SH-SY5Y (cell line): Measurements from ENCODE around the gene FITM2.

ENCODE experiments used
- GATA2 ChIP-seq: IDR thresholded peaks from 2 replicates; pipeline ENCODE4 v1.6.1; 2011; ENCODE audit warnings: mild to moderate bottlenecking, low read depth, low read length
- GATA3 ChIP-seq: IDR thresholded peaks from 2 replicates; pipeline ENCODE4 v1.6.1; 2011; ENCODE audit warnings: low read depth, mild to moderate bottlenecking, low read length, moderate library complexity

FITM2 gene, protein sequence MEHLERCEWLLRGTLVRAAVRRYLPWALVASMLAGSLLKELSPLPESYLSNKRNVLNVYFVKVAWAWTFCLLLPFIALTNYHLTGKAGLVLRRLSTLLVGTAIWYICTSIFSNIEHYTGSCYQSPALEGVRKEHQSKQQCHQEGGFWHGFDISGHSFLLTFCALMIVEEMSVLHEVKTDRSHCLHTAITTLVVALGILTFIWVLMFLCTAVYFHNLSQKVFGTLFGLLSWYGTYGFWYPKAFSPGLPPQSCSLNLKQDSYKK

DNA sequence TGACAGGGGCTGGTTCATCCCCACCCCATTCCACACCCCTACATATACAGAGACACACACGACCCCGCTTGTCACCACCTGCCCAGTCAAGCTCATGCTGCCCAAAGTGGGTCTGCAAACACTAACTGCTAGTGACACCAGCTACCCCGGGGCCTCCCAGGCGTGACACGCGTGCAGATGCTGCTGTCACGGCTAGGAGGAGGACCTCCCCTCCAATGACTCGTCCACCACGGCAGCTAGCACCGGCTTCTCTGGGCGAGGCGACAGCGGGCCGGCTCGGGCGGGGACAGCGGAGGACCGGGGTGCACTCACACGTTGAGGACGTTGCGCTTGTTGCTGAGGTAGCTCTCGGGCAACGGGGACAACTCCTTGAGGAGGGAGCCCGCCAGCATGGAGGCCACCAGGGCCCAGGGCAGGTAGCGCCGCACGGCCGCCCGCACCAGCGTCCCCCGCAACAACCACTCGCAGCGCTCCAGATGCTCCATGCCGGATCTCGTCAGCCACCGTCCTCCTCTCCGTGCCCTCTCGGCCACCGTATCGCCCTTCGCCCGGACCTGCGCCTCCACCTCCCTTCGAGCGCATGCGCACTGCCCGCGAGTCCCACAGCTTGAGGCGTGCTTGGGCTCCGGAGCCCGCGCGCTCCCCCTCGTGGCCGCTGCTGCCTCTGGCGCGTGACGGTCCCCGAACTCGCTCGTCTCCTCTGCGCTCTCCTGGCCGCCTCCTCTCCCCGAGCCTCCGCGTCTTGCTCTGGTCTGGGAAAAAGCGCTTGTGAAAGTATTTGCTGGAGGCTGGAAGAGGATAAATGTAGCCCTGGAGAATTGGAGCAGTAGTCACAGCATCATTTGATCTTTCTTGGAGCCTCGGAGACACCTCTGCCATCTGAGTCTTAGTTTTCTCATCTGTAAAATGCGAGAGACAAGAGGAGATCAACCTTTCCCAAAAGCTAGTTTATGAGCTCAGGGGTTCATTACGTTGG lies at the start of gene FITM2:
Gene FITM2, minus strand, starts transcription at position 539 of the 976 bp plus-strand sequence. Its CDS starts 54 bp downstream, at position 485.
- TF ChIP-seq GATA3, result no peak
- TF ChIP-seq GATA2, result no peak; the same call in 1 of the 2 replicates

DNA sequence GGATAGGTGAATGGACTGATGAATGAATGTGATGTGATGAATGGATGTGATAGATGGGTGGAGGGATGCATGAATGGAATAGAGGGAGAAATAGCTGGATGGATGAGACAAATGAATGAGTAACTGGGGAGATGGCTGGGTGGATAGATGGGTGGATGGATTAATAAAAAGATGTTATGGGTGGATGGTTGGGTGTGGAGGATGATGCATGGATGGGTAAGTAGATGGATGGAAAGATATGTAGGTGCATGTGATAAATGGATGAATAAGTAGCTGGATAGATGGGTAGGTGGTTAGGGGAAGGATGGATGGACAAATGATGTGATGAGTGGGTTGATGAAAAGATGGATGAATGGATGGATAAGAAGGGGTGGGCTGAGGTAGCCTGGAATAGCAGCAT lies 49.2 kb upstream of the FITM2 start:
- no peak for TF ChIP-seq GATA3
- TF ChIP-seq GATA2, result no peak

DNA sequence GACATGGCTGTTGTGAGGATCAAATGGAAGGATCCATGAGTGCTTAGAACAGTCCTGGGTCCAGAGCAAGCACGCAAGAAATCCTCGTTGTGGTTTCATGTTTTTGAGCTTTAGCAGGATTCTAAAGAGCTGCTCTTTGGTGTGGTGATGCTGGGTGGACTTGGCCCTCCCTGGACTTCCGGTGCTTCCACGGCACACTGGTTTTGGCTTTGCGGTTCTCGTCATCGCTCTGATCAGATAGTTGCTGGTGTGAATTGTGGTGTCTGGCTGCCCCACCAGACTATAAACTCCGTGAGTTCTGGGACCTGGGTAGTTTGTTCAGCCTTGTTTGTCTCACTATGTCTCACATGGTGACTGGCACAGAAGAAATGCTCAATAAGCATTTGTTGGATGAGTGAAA lies 47.8 kb upstream of the FITM2 start:
- TF ChIP-seq GATA3 (no peak), GATA2 (no peak)

DNA sequence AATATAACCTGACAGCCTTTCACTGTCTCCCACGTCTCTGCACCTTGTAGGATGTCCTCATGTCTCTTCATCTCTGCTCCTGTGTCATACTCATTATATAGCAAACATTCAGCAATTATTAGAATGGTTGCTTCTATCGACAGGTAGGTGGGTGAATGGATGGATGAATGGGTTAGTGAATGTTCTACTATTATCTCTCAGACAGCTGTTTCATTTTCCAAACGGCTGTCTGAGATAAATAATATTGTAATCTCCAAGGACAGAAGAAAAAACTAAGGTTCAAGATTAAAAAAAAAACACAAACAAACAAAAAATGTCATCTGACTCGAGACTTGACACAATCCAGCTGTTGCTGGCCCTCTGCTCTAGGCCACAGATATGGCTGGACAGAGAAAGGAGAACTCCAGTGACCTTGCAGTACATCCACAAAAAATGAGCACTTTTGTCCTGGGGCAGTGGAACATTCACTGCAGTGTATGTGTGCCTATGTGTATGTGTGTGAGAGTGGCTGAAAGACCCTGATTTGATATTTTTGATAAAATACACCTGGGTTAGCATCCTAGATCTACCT lies 46.6 kb upstream of the FITM2 start:
- no peak for TF ChIP-seq GATA2
- TF ChIP-seq GATA3, result no peak

DNA sequence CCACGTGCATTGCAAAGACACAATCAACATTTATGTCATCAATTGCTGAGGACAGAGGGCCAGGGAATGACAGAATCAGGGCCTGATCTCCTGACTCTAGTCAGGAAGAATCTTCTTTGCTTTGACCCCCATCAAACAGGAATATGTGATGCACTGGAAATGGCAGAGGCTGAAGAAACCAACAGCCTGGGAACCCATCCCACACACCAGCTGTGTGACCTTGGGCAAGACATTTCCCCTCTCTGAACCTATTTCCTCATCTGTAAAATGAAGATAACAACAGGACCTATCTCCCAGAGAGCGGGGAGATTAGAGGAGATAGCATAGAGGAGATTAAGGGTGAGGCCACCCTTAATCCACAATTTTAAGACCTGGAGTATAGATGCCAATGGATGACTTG lies 46.0 kb upstream of the FITM2 start:
- TF ChIP-seq GATA3 (no peak), GATA2 (no peak)

DNA sequence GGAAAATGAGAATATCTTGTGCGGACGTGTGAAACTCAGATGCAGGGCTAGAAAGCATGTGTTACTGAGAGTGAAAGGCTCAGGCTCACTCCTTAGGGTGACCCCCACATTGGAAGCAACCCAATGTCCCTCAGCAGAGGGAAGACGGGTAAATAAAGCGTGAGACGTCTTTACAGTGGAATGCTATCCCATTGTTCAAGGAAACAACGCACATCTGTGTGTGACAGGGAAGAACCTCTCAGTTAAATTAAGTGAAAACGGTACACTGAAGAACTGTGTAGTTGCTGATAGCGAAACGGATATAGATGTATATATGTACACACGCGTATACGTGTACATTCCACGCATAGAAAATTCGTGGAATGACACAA lies 45.3 kb upstream of the FITM2 start:
- TF ChIP-seq GATA3, result no peak
- TF ChIP-seq GATA2, result no peak

DNA sequence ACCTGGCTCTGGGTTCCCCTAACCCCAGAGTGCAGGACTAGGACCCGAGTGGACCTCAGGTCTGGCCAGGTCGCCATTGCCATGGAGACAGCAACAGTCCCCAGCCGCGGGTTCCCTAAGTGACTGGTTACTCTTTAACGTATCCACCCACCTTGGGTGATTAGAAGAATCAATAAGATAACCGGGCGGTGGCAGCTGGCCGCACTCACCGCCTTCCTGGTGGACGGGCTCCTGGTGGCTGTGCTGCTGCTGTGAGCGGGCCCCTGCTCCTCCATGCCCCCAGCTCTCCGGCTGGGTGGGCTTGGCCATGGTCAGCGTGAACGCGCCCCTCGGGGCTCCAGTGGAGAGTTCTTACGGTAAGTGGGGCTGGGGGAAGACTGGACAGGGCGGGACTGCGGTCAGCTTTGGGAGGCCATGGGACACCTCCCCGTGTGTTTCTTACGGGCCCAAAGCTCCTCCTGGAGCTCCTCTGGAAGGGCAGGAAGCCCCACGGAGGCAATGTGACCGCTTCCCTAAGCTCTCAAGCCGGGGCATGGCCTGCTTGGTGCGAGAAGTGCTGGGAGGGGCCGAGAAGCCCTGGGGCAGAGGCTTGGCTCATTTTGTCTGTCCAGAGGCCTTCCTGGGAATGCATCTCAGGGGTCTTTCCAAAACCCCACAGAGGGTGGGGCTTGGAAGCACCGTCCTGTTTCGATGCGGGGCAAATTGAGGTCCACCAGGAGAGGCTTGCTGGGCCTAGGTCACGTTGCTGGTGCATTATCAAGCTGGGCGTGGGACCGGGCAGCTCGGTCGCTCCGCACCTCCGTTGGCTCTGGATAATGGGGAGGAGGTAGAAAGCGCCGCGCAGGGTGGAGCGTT lies 44.7 kb upstream of the FITM2 start, which contains the start of gene HNF4A:
Gene HNF4A, plus strand, starts transcription at position 202 of the 855 bp plus-strand sequence. Its CDS starts 106 bp downstream, at position 308.
- TF ChIP-seq GATA2 (no peak), GATA3 (no peak)

DNA sequence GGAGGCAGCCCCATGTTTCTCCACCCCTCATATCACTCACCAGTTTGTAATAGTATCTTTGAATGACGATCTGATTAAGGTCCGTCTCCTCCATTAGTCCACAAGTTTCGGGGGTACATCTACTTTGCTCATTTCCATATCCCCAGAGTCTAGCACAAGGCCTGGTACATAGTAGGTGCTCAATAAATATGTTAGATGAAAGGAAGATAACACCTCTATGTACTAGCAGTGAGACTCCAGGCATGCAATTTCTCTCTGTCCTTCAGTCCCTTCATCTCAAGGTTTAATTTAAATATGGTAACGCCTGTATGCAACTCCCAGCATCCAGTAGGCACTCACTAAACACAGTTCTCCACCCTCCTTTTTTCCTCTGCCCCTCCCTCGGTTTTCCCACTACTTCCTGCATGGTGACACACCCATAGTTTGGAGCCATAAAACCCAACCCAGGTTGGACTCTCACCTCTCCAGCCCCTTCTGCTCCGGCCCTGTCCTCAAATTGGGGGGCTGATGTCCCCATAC lies 44.0 kb upstream of the FITM2 start:
- TF ChIP-seq GATA3, result no peak
- no peak for TF ChIP-seq GATA2

DNA sequence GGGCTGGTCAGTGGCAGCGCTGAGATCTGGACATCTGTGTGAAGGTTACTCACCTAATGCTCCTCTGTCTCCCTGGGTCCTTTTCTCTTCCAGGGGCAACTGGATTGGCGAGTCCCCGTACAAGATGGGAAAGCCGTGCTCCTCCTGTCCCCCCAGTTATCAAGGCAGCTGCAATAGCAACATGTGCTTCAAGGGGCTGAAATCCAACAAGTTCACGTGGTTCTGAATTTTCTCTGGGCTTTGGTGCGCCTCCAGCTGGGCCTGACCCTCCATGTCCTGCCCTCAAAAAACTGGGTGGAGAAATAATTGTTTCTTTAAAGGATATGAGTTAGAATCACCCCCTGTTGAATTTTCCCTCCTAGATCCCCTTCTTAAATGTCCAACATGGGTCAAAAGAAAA lies 39.6 kb upstream of the FITM2 start:
- TF ChIP-seq GATA3 (no peak), GATA2 (no peak)

DNA sequence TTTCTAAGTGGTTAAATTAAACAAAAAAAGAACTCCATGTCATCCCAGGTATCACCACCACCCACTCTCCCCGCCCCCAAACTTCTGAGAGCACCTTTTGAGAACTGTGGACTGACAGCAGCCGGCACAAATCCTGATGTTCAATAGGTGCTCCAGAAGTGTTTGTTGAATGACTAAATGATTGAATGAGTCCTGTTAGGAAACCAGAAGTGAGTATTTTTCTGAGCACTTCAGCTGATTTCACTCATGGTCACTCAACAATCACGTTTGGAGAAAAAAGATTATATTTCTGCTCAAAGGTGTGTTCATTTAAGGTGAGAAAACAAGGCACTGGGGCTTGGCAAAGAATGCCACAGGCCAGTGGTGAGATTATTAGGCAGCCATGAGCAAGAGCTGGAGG lies 38.3 kb upstream of the FITM2 start:
- TF ChIP-seq GATA2 (no peak), GATA3 (no peak)

DNA sequence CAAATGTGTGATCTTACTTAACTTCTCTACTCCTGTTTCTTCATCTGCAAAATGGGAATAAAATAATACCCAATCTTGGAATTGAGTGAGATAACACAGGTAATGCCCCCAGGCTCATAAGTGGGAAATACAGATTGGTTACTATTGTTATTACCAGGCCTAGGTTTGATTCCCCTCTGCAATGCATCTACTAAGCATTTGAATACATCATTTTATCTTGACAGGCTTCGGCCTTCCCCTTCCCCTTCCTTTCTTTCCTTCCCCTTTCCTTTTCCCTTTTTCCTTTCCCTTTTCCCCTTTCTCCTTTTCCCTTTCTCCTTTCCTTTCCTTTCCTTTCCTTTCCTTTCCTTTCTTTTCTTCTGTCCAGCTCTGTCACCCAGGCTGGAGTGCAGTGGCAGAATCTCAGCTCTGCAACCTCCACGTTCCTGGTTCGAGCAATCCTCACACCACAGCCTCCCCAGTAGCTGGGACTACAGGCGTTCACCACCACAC lies 37.2 kb upstream of the FITM2 start:
- TF ChIP-seq GATA3 (no peak), GATA2 (no peak)

DNA sequence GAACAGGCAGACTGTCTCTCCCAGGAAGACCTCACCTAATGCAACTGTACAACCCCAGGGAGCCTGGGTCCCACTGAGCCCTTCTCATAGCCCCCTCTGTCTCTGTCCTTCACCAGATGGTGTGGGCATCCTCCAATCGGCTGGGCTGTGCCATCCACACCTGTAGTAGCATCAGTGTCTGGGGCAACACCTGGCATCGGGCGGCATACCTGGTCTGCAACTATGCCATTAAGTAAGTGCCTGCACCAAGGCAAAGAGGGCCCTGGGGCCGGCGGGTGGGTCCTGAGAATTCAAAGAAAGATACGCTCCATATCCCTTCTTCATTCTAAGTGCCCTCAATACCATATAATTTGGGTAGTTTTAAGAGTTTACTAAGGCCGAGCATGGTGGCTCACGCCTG lies 34.1 kb upstream of the FITM2 start:
- TF ChIP-seq GATA3 (no peak), GATA2 (no peak)

DNA sequence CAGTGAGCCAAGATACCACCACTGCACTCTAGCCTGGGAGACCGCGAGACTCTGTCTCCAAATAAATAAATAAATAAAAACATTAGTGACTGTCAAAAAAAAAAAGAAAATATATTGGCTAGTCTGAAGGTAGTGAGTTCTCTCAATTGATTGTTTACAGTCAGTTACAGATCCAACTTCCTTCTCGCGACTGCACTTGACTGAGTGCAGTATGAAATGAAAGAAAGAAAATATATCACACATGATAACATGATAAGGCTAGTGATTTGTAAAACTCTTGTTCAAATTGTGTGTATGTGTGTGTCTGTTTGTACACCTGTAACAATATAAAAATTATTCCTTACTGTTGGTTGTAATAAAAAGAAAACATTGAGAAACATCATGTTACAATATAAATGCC lies 33.7 kb upstream of the FITM2 start:
- TF ChIP-seq GATA2, result no peak
- TF ChIP-seq GATA3, result no peak

DNA sequence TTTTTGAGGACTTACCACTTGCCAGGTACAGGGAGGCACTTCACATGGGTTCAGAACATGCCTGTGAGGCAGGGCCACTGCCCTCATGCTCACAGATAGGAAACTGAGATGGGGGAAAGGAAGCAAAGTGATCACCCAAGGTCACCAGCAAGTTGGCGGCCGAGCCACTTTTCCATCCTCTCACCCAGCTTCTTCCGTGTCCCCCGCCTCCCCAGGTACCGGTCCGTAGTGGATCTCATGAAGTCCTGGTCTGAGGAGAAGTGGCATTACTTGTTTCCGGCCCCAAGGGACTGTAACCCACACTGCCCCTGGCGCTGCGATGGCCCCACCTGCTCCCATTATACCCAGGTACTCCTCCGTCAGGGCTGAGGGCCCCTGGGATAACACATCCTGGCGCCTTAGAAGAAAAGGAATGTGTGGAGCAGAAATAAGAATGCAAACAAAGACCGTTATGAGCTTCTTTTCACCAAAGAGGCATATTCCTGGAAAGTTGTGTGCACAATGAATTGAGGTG lies 32.2 kb upstream of the FITM2 start:
- TF ChIP-seq GATA2, result no peak
- no peak for TF ChIP-seq GATA3
